Measurements from ENCODE around the gene FBXO33. TPM values are rescaled to one million over a fixed set of nuclear protein-coding genes. Genes with fewer than 3 reads are reported as not detected.

Gene FBXO33, protein sequence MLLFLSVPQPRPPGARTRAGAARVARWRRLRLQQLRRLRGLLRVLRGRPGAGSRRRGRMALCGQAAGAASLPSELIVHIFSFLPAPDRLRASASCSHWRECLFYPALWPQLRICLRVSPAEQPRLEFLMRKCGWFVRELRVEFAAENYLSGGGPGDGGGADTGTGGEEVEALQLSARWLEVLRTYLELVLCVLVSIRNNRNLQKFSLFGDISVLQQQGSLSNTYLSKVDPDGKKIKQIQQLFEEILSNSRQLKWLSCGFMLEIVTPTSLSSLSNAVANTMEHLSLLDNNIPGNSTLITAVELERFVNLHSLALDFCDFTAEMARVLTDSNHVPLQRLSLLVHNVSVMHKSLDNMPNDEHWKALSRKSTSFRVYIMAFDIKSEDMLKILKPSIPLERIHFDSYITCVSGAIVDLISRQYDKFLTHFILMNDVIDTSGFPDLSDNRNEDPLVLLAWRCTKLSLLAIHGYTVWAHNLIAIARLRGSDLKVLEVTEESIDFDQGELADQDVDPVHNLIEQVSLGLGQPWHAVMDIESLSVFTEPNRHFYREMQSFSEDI
- total RNA-seq = 8.4 and 9.7 TPM in 2 replicates

GRCh38 chr14:39432179-39432618 lies at the start of gene FBXO33:
Gene FBXO33 (minus strand): TSS chr14:39432433. CDS start chr14:39432162, 271 bp downstream.

Other genes starting within 250 kb of the FBXO33 start
- 10.7 and 14.2 TPM in 2 replicates for gene MIA2, start 198.5 kb downstream of the FBXO33 start, total RNA-seq